Amniotic stem cell (primary cell): ENCODE measurements around the gene NFATC1.

Experiments used
- DNase-seq: peaks from one replicate; lab custom pipeline; 2025; lab: John Stamatoyannopoulos, UW

The NFATC1 gene

GRCh38 chr18:79423211-79424007 is 27.7 kb downstream of the NFATC1 start:
- no peak for DNase-seq

GRCh38 chr18:79424008-79424565 is 28.4 kb downstream of the NFATC1 start:
- no peak for DNase-seq

- no peak for DNase-seq
These were observed 29.3 kb downstream of the NFATC1 start for GRCh38 chr18:79424880-79425568.

GRCh38 chr18:79425569-79425886 is 29.8 kb downstream of the NFATC1 start:
- no peak for DNase-seq

GRCh38 chr18:79426376-79427300 is 30.9 kb downstream of the NFATC1 start:
- no peak for DNase-seq

- DNase-seq: no peak
These were observed 31.9 kb downstream of the NFATC1 start for GRCh38 chr18:79427368-79428225.

GRCh38 chr18:79428287-79428686 is 32.6 kb downstream of the NFATC1 start:
- DNase-seq: no peak

GRCh38 chr18:79429381-79429780 is 33.7 kb downstream of the NFATC1 start:
- no peak for DNase-seq

- no peak for DNase-seq
These were observed 34.1 kb downstream of the NFATC1 start for GRCh38 chr18:79429785-79430281.

GRCh38 chr18:79432376-79433120 is 36.8 kb downstream of the NFATC1 start:
- no peak for DNase-seq

GRCh38 chr18:79433431-79433830 is 37.7 kb downstream of the NFATC1 start:
- DNase-seq: no peak

GRCh38 chr18:79434607-79435401 is 39.1 kb downstream of the NFATC1 start:
- DNase-seq: no peak

- DNase-seq: no peak
These were observed 41.0 kb downstream of the NFATC1 start for GRCh38 chr18:79436556-79437275.

GRCh38 chr18:79438089-79438897 is 42.6 kb downstream of the NFATC1 start:
- DNase-seq: no peak

GRCh38 chr18:79438898-79439627 is 43.3 kb downstream of the NFATC1 start:
- DNase-seq: no peak

- no peak for DNase-seq
These were observed 43.9 kb downstream of the NFATC1 start for GRCh38 chr18:79439628-79440023.
